Stimulated activated CD4-positive, alpha-beta T cell treated with anti-CD3 and anti-CD28 coated beads, Interleukin-15, amount 100 ng/mL, for 48 hours (primary cell): ENCODE measurements around the gene FGF9.
A peak's percentile ranks its signal among the peaks of the same experiment; 100 is the strongest.

Source experiments
- DNase-seq, 2 donors: peaks; one replicate each; pipeline ENCODE4 v3.0.0-alpha.2; 2020; ENCODE audit warnings: low read depth in 2 of 2

Gene FGF9

DNA sequence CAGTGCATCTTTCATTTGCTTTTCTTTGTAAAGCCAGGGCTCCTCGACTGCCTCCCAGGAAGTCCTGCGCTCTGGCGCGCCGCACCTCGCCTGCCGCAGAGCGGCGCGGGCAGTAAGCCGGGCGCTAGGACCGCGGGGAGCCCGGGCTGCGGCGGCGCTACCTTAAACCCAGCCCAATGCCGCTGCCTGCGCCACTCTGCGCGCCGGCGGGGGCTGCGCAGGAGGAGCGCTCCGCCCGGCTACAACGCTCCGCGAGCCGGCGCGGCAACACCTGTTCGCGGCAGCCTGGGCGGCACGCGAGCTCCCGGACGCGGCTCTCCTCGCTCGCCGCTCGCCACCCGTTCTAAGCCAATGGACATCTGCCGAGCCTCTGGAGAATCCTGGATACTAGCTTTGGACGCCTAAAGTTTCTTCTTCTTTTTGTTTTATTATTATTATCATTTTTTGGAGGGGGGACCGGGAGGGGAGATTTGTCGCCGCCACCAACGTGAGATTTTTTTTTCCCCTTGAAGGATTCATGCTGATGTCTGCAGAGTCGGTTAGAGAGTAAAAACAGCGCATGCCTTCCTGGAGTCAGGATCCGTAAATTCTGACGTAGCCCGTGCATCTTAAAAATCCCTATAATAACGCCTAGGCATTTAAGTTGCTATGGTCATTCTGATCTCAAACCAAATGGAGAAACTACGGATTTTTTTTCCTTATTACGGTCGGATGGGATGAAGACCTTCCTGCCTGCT is at the start of gene FGF9:
FGF9 (plus strand) TSS at position 191 of the 737 bp plus-strand sequence. CDS start 840 bp downstream, outside the sequence.
- peak; percentile 51 to 69 for DNase-seq

DNA sequence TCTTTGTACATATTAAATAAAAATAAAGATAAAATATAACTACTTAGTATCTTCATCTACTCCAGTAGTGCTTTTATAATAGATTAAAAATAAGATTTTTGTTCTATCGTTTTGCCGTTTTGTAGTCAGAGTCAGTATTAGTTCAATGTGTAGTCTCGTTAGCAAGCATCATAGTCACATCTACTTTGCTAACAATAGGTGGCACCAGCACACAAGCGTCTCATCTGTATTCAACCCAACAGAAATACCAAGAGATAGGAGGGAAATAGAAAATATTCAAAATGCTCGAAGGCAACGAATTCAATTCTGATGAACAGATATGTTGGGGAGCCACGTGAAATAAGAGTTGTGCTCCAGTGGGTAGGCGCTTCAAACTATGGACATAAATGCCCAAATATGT is 45.5 kb upstream of the FGF9 start:
- no peak for DNase-seq

DNA sequence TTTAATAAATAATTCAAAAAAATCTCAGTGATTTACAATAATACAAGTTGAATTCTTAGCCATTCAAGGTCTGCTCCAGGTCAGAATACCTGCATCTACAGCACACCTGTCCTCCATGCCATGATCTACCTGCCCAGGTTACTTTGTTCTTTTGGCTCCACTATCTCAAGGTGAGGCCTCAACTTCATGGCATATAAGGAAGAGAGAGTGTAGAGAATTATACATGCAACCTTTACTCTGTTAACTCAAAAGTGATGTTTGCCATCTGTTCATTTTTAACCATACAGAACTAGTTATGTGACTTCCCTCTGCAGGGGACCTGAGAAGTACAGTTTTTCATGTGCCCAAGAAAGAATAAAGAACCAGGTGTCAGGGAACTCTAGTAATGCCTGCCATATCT is 38.7 kb upstream of the FGF9 start:
- DNase-seq, result no peak

DNA sequence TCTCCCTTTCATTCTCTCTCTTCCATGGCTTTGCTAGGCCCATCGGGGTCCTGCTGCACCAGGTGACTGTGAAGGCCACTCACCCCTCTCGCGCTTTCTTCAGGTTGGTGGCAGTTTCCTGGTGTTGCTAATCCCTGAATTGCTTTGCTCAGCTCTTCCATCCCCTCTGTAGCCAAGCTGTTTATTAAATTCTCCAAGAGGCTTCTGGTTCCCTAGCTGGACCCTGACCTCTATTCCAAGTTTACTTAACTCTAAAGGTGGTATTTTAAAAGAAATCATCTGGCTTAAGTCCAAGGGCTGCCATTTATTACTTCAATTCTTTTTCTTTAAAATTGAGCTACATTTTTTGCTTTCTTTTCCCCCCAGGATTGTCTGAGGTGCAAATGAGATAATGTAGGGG is 34.2 kb upstream of the FGF9 start:
- DNase-seq, result no peak

DNA sequence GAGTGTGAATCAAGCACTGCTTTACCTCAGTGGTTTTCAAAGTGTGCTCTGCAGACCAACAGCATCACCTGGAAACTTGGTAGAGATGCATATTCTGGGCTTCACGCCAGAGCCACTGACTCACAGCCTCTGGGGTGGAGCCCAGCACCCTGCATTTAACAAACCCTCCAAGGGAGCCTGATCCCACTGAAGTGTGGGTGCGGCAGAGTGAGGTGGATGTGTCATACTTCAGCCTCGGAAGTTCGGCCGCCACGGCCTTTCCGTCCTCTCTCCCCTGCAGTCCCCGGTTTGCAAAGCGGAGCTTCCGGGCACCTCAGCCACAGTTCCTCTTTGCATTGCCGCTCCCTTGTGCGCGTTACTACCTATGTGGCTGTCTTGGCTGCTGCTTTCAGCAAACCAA is 33.6 kb upstream of the FGF9 start:
- no peak for DNase-seq

DNA sequence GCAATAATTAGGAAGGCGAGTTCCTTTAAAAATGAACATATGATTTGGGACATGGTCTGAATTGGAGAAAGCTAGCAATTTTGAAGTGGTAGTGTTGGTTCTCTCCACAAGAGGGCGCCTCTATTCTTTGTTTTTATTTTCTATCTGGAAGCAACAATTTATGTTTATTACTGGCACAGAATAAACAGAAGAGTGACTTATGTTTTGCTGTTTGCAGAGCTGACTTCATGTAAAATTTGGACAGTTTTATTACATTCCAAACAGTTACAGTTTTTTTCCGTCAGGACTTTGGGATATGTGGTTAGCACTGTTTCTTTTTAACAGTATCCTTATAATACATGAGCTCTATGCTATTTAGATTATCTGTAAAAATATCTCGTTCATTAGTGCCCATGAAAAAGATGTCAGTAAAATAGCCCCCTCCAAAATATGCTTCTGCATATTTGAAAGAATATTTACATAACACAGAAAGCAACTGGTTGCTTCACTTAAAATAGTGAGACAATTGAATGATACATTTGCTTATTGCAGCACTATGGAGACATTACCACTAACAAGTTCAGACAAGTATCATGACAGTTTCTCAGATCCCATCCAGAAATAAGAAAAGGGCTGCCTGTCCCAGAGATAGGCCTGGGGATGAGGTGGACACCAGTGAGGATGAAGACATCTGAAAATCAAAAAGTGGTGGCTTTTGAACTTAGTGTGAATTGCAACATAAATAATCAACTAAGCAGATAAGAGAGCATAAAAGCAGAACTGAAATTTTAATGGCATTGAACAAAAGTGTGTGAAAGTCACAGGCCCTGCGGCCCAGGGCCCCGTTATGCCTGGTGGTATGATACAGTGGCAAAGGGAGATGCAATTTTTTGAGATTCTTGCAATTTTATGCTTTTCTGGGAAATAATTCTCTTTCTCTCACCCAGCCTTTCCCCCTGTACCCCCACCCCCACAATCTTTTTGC is 32.3 kb upstream of the FGF9 start:
- no peak for DNase-seq

DNA sequence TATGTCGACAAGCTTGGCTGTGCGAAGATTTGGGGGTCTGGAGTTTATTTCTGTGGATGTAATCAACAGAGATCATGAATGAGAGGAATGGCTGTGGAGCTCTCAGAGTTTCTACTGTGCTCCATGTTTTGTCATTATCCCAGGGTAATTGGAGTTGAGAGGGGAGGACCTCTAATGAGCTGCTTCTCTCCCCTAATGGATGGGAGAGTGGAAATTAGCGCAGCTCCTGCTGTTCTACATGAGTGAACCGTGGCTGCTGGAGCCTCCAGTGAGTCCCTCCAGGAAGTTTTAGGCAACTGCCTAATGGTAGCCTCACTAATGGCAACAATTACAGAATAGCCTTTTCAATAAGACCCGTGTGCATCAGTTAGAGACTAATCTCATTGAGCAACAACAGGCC is 31.3 kb upstream of the FGF9 start:
- no peak for DNase-seq

DNA sequence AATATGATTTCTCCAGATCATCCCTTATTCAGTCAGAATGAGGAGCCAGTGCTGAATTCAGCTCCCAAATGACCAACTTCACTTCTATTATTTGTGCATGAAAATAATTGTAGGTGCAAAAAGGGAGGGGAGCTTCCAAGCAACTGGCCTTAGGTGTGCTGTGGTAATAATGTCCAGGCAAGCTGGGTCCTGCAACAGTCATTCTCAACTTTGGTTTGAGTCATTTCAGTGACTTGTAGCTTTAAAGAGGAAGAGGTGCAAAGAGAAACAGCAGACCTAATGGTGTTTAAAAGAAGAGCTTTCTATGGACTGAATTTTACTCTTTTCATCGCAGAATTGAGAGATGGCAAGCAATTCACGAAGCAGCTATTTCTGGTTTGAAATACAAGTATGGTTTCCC is 29.2 kb upstream of the FGF9 start:
- no peak for DNase-seq

DNA sequence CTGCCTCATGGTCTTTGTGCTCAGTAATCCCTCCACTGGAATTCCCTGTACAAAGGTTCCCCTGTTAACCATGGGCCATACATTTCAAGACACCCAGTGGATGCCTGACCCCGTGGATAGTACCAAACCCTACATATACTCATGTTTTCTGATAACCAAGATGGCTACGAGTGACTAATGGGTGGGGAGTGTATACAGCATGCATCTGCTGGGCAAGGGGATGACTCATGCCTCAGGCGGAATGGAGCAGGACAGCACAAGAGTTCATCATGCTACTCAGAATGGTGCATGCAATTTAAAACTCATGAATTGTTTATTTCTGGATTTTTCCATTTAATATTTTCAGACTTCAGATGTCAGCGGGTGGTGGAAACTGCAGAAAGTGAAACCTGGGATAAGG is 13.3 kb upstream of the FGF9 start:
- DNase-seq, result no peak

DNA sequence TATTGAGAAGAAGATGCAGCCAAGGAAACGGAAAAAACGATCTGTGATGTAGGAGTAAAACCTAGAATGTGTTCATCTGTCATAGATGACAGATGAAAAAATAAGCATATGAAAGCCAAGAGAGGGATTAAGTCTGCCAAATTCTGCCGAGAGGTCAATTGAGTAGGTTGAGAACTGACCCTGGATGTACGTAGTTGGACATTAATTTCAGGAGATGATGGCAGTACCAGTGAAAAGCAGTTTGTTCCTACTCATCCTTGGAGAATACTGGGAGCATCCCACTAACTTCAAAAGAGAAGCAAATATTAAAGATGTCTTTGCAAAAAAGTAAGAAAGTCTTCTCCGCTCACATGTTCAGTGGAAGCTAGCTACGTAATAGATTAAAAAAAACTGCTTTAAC is 11.8 kb upstream of the FGF9 start:
- no peak for DNase-seq

DNA sequence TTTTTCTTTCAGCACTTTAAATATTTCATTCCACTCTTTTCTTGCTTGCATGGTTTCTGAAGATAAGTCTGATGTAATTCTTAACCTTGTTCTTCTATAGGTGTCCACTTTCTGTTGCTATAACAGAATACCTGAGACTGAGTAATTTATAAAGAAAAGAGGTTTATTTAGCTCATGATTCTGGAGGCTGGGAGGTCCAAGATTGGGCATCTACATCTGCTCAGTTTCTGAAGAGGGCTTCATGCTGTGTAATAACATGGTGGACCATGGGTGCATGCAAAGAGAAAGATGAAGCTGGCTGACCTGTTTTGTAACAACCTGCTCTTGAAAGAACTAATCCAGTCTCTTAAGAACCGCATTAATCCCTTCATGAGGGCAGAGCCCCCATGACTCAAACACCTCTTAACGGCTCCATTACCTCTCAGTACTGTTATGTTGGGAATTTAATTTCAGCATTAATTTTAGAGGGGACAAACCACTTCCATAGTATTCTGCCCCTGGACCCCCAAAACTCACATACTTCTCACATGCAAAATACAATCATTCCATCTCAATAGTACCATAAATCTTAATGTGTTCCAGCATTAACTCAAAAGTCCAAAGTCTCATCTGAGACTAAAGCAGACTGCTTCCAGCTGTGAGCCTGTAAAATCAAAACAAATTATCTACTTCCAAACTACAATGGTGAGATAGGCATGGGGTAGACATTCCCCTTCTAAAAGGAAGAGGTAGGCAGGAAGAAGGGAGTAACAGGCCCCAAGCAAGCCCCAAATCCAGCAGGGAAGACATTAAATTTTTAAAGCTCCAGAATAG is 9.6 kb upstream of the FGF9 start:
- DNase-seq, result no peak

DNA sequence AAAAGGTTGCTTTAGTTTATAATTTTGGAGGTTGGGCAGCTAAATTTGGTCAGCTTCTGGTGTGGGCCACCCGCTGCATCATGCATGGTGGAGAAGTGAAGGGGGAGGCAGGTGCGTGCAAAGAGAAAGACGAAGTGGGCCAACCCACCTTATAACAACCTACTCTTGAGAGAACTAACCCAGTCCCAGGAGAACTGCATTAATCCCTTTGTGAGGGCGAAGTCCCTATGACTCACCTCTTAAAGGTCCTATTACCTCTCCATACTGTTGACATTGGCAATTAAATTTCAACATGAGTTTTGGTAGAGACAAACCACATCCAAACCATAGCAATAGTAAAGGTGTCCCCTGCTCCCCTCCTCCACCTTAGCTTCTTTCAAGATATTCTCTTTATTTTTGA is 7.7 kb upstream of the FGF9 start:
- no peak for DNase-seq

DNA sequence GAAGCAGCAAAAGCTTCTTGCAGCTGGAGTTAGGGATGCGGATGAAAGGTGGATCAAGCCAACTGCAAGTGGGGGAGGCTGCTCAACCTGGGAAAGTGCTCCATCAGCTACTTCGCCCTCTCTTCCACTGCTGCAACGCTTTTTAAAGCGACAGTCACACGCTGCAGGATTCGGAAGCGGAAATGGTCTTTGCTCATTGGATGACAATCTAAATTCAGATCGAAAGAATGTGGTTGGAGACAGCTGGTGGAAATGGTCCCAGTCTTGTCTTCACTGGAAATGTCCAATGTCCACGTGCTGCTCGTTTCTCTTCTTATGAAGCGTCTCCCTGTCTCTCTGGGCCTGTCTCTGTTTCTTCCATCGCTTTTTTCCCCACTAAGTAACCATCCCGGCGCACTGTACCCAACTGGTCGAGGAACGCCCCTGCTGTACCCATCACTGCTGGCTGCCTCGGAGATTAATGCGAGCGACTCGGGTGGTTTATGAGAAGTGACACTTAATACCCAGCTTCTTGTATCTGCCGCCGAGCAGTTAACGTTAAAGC is 2.1 kb upstream of the FGF9 start:
- DNase-seq, result no peak

DNA sequence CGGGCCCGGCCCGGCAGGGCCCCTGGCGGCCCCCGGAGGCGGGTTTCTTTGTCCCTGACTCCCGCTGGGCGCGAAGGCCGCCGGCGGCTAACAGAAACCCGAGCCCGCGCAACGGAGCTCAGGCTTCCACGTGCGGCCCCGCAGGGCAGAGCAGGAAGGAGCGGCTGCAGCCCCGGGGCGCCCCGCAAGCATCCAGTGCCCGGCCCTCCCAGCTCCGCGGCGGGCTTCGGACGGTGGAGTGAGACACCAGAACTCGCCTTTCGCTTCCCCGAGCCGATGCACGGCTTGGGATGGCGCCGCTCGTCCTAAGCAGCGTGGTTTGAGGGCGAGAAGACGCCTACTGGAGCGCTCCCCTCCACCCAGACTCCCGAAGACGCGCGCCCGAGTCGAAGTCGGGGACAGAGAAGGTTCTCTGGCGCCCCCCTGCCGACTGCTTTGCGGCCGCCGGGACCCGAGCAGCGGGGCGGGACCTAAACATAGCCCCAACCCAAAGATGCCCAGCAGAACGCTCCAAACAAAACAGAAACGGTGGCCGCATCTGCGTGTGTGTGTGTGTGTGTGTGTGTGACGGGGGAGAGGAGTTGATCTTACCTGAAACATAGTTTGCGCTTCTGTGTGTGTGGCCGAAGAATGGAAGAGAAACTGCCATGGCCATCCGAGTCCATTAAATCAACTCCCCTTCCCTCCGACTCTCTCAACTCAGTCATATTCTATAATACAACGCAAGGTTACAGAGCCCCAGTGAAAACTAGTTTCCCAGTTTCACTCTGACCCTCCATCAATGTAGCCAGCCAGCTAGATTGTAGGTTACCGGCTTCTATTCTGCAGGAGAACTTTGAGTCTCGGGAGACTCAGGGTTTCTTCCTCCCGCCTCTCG is 629 bp upstream of the FGF9 start:
- DNase-seq, result no peak

DNA sequence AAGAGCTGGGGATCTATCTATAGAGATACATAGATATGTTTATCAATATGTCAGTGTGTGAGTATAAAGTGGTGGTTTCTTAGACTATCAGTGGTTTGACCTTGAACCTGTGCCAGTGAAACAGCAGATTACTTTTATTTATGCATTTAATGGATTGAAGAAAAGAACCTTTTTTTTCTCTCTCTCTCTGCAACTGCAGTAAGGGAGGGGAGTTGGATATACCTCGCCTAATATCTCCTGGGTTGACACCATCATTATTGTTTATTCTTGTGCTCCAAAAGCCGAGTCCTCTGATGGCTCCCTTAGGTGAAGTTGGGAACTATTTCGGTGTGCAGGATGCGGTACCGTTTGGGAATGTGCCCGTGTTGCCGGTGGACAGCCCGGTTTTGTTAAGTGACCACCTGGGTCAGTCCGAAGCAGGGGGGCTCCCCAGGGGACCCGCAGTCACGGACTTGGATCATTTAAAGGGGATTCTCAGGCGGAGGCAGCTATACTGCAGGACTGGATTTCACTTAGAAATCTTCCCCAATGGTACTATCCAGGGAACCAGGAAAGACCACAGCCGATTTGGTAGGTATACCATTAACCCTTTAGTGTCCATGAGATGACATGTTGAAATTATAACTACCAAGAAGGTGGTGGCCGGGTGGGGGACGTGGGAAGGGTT is 880 bp downstream of the FGF9 start:
- no peak for DNase-seq

DNA sequence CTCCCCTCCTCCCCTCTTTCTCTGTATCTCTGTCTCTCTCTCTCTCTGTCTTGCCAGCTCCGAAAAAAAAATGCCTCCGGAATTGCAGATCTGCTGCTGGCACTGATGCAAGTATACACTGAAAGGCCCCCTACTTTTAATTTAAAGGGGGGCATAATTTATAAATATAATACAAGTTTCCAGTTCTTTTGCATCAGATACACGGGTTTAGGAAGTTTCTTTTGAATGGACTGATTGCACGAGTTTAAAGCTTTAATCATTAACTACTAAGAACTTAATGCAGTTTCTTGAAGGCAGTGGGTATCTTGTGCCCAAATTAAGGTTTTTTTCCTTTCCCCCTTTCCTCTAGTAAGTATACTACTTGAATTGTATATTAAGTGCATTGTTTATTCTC is 1.4 kb downstream of the FGF9 start:
- no peak for DNase-seq

DNA sequence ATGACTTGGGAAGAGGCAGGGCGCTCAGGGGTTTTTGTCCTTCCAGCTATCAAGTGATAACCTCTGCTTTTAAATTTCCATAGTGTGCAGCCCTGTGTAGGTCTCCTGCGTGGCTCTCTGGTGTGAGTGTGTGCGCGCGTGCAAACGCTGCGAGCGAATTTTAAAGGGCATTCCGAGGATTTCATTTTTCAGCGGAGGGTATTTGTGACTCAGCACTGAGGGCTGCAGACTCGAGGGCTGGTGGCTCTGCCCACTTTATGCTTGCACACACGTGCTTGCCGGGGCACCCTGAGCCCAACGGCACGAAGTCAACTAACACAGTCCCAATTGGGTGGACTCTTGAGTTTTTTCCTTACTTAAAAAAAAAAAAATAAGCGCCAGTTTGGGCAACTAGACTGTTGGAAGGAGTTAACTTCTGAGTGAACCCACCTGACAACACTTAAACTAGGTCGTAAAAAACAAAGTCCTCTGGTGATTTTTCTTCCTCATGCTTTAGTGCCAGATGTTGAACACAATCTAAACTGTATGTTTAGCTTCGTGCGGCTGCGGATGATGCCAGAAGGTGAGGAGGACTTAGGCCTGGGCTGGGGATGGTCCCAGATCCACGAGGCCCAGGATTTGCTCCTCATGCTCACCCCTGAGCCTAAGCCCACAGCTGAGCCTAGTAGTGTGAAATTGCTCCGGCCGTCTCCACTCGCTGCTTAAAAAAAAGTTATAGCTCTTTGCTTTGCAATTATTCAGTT is 2.1 kb downstream of the FGF9 start:
- DNase-seq, result no peak

DNA sequence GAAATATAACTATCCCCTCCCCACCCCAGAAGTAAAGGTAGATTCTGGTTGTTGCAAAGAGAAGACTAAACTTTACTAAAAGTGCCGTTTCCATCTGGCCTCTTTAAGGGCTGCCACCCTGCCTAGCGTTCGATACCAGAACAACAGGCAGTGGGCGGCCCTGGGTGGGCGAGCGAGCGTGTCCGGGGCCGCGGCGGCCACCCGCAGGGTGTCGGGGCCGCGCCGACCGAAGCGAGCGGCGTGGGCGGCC is 2.6 kb downstream of the FGF9 start:
- no peak for DNase-seq

DNA sequence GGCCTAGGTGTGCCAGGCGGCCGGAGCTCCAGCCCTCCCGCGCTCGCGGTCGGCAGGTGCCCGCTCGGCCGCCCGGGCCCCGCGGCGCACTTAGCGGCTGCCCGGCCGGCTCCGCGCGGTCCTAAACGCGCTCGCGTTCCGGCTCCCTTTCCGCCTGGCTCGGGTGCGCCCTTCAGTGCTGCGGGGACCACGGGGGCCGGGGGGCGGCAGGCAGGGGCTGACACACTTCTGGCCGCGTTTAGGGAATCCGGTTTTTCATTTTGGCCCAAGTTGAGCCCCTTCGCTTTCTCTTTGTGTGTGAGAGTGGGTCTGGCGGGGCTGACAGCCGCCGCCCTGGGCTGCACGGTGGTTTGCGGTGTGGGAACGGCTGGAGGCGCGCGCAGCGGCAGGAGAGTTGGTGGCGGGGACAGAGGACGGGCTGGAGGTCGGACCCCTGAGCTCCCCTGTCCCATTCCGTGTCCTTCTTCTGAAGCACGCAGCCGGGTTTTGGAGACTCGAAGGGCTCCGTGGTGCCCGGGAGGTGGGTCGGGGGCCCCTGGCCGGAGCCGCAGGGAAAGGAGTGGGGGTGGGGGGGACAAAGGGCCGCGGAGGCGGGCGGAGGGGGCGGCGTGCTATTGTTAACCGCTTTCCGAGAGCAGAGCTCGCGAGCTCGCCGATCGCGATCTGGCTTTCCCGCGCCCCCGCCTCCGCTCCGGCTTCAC is 3.1 kb downstream of the FGF9 start:
- DNase-seq, result no peak
